ENCODE data around the gene CHST8. TPM values are rescaled to one million over a fixed set of nuclear protein-coding genes. Genes with fewer than 3 reads are reported as not detected.

The CHST8 gene
- total RNA-seq, 1 experiment from 2014 or later, result not detected

GRCh38 chr19:33698576-33699435 is 77.1 kb downstream of the CHST8 start:
- no TSS peak for BruUV-seq (replicated peaks)
- H3K36me3 ChIP-seq (ENCODE audit: low read depth), result no peaks in the 10 kb centered on the region
- H3K4me1 ChIP-seq (replicated peaks; ENCODE audit: insufficient read depth), result no peaks in the 10 kb centered on the region
- intact Hi-C loops (cut with micrococcal nuclease; ENCODE audit: unreplicated experiment), result no loop called here
- no peak overlapping the region for H3K4me3 ChIP-seq
- ChIA-PET CTCF (no interaction called here), POLR2A (ENCODE audit: unreplicated experiment) (no interaction called here)
- no peaks in the 10 kb centered on the region for H3K9me3 ChIP-seq (ENCODE audit: insufficient read depth, low read depth)
- no peaks in the 10 kb centered on the region for H3F3A ChIP-seq (ENCODE audit: insufficient read depth, low read depth)
- H2AFZ ChIP-seq, result no peak overlapping the region
- H3K9me2 ChIP-seq (ENCODE audit: insufficient read depth), result no peaks in the 10 kb centered on the region
- no peaks in the 10 kb centered on the region for H3K79me2 ChIP-seq (ENCODE audit: low read depth)
- H3K27ac ChIP-seq, result no peak overlapping the region
- no peak overlapping the region for H3K4me2 ChIP-seq
- no peak for DNase-seq
- no peaks in the 10 kb centered on the region for H4K20me1 ChIP-seq (ENCODE audit: insufficient read depth)
- peaks cover 93% of the 10 kb centered on the region for H3K27me3 ChIP-seq (ENCODE audit: insufficient read depth, low read depth)
- no peak for TF ChIP-seq CTCF (conservative IDR thresholded peaks at IDR 0.05)
- no peak for TF ChIP-seq EZH2 (IDR thresholded peaks at IDR 0.05; ENCODE audit: low read depth)

- H4K20me1 ChIP-seq (ENCODE audit: insufficient read depth), result no peaks in the 10 kb centered on the region
- no peaks in the 10 kb centered on the region for H3K9me3 ChIP-seq (ENCODE audit: insufficient read depth, low read depth)
- POLR2A ChIA-PET (ENCODE audit: unreplicated experiment), result no interaction called here
- no peaks in the 10 kb centered on the region for H3K79me2 ChIP-seq (ENCODE audit: low read depth)
- CTCF ChIA-PET, result no interaction called here
- no peak for TF ChIP-seq CTCF (conservative IDR thresholded peaks at IDR 0.05)
- TF ChIP-seq EZH2 (IDR thresholded peaks at IDR 0.05; ENCODE audit: low read depth), result no peak
- DNase-seq, result no peak
- H3K9me2 ChIP-seq (ENCODE audit: insufficient read depth), result no peaks in the 10 kb centered on the region
- no peaks in the 10 kb centered on the region for H3K4me1 ChIP-seq (replicated peaks; ENCODE audit: insufficient read depth)
- intact Hi-C loops (cut with micrococcal nuclease; ENCODE audit: unreplicated experiment), result no loop called here
- H3F3A ChIP-seq (ENCODE audit: insufficient read depth, low read depth), result no peaks in the 10 kb centered on the region
- no TSS peak for BruUV-seq (replicated peaks)
- H3K36me3 ChIP-seq (ENCODE audit: low read depth), result no peaks in the 10 kb centered on the region
- peaks cover 97% of the 10 kb centered on the region for H3K27me3 ChIP-seq (ENCODE audit: insufficient read depth, low read depth)
- H3K4me3 ChIP-seq, result no peak overlapping the region
- no peak overlapping the region for H3K4me2 ChIP-seq
- no peak overlapping the region for H3K27ac ChIP-seq
- H2AFZ ChIP-seq, result no peak overlapping the region
Measured at GRCh38 chr19:33699754-33700407, 78.1 kb downstream of the CHST8 start.

- POLR2A ChIA-PET (ENCODE audit: unreplicated experiment), result no interaction called here
- H3K27me3 ChIP-seq (ENCODE audit: insufficient read depth, low read depth), result peaks cover 97% of the 10 kb centered on the region
- no peaks in the 10 kb centered on the region for H3K79me2 ChIP-seq (ENCODE audit: low read depth)
- H4K20me1 ChIP-seq (ENCODE audit: insufficient read depth), result no peaks in the 10 kb centered on the region
- no peak overlapping the region for H2AFZ ChIP-seq
- H3F3A ChIP-seq (ENCODE audit: insufficient read depth, low read depth), result no peaks in the 10 kb centered on the region
- H3K9me3 ChIP-seq (ENCODE audit: insufficient read depth, low read depth), result no peaks in the 10 kb centered on the region
- CTCF ChIA-PET, result no interaction called here
- H3K4me1 ChIP-seq (replicated peaks; ENCODE audit: insufficient read depth), result no peaks in the 10 kb centered on the region
- BruUV-seq (replicated peaks), result no TSS peak
- intact Hi-C loops (cut with micrococcal nuclease; ENCODE audit: unreplicated experiment), result no loop called here
- no peak for TF ChIP-seq CTCF (conservative IDR thresholded peaks at IDR 0.05)
- TF ChIP-seq EZH2 (IDR thresholded peaks at IDR 0.05; ENCODE audit: low read depth), result no peak
- no peak for DNase-seq
- H3K4me2 ChIP-seq, result no peak overlapping the region
- H3K36me3 ChIP-seq (ENCODE audit: low read depth), result no peaks in the 10 kb centered on the region
- no peak overlapping the region for H3K4me3 ChIP-seq
- no peaks in the 10 kb centered on the region for H3K9me2 ChIP-seq (ENCODE audit: insufficient read depth)
- H3K27ac ChIP-seq, result no peak overlapping the region
Measured at GRCh38 chr19:33700408-33701013, 78.8 kb downstream of the CHST8 start.
